ENCODE results near the gene SMOC1. TPM values are rescaled to one million over a fixed set of nuclear protein-coding genes. Genes with fewer than 3 reads are reported as not detected.

SMOC1 gene
- total RNA-seq, 3 donors from 2014 or later, result 1.2 to 2.0 (median 1.7) TPM

DNA sequence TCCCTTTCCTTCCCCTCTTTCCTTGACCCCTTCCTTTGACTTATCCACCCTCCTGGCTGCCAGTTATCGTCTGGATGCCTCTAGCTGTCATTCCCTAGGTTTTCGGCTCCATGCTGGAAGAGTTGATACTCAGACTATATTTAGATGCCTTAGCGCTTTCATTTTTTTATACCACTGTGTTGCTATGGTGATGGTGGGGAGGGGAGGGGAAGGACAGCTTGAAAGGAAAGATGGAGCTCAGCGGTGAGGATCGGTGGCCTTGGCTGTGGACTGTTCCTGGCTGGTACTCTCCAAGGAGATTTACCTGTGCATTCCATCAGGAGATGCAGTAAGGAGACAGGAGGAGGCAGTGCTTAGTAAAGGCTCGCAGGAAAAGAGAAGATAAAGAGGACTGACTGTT, 200.9 kb downstream of the SMOC1 start:
- Histone ChIP-seq H3K4me1 (ENCODE audit: low read depth) (no peaks in the 10 kb centered on the region), H3K4me3 (no peak overlapping the region), H3K36me3 (ENCODE audit: low read depth) (no peaks in the 10 kb centered on the region), H3K9me3 (no peaks in the 10 kb centered on the region)
- intact Hi-C loops (cut with DNase I, micrococcal nuclease), result no loop called here
- ATAC-seq (no peak), DNase-seq (no peak)
- TF ChIP-seq, protein P1, sequence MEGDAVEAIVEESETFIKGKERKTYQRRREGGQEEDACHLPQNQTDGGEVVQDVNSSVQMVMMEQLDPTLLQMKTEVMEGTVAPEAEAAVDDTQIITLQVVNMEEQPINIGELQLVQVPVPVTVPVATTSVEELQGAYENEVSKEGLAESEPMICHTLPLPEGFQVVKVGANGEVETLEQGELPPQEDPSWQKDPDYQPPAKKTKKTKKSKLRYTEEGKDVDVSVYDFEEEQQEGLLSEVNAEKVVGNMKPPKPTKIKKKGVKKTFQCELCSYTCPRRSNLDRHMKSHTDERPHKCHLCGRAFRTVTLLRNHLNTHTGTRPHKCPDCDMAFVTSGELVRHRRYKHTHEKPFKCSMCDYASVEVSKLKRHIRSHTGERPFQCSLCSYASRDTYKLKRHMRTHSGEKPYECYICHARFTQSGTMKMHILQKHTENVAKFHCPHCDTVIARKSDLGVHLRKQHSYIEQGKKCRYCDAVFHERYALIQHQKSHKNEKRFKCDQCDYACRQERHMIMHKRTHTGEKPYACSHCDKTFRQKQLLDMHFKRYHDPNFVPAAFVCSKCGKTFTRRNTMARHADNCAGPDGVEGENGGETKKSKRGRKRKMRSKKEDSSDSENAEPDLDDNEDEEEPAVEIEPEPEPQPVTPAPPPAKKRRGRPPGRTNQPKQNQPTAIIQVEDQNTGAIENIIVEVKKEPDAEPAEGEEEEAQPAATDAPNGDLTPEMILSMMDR (IDR thresholded peaks at IDR 0.05), result no peak

Other genes with a start within 250 kb of the SMOC1 start
- gene SRSF5, start 112.3 kb upstream of the SMOC1 start, total RNA-seq, result 100 to 1,000 TPM; 324 to 383 (median 352) TPM
- gene SLC10A1, start 82.2 kb upstream of the SMOC1 start, total RNA-seq, result not detected

Measured in mucosa of descending colon (tissue), 3 donors.